Fibroblast of the aortic adventitia (primary cell): ENCODE data around the gene SDK2. TPM values are rescaled to one million over a fixed set of nuclear protein-coding genes. Genes with fewer than 3 reads are reported as not detected.
A peak's percentile ranks its signal among the peaks of the same experiment; 100 is the strongest.

ENCODE experiments used
- DNase-seq: peaks from one replicate; pipeline ENCODE4 v3.0.0-alpha.2; 2010; ENCODE audit warnings: low read depth
- H3K4me3 ChIP-seq: 2 replicates; pipeline ENCODE4 v1.5.1; 2011; ENCODE audit warnings: low read depth, mild to moderate bottlenecking, control low read depth, low read length, moderate library complexity
- CTCF ChIP-seq: IDR thresholded peaks from 2 replicates; pipeline ENCODE4 v1.5.1; 2011; ENCODE audit warnings: mild to moderate bottlenecking, low read length, control low read depth, inconsistent platforms; ENCODE audit not compliant: insufficient read depth
- total RNA-seq: library from RNA; depleted of rRNA; stranded (reverse); fragments of >200 nt; gene quantifications from 2 replicates; pipeline ENCODE4 v1.2.3, GENCODE V29; 2012; ENCODE audit warnings: low replicate concordance

Gene SDK2
- total RNA-seq, 1 donor, result not detected

- H3K4me3 ChIP-seq, result peak overlapping the region; percentile 50
- DNase-seq, result peak; percentile 90
- TF ChIP-seq CTCF, result no peak
Observed at GRCh38 chr17:73291260-73291801, 352.9 kb downstream of the SDK2 start.

DNA sequence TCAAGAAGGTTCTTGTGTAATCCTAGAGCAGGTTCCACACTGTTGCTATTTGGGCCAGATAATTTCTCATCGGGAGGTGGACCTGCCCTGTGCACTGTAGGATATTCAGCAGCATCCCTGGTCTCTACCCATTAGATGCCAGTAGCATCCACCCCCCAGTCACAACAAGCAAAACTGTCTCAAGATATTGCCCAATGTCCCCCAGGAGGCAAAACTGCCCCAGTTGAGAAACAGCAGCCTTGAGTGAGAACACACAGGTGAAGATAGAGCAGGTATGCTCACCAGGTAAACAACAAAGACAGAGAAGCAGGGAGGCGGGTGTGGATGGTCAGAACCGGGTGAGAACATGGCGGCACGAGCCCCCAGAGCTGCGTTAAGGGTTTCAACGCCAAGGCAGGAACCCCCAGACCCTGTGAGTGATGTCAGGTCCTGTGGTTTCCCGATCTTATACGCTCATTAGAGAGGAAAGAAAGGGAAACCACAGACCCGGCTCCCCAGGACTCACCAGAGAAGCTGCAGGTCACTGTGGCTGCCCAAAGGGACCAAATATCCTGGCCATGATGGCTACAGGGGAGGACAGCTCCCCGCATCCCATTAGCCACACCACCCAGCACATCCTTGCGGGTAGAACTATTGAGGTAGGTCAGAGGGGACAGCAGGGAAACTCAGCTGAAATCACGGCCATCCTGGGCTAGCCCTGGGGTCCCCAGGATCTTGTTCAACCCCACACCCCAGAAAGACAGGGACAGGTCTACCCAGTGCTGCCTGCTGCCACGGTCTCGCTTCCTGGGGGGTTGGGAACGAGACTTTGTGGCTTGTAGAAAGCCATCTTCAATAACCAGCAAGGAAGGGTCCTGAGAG, 353.6 kb downstream of the SDK2 start:
- no peak for DNase-seq
- no peak for TF ChIP-seq CTCF
- H3K4me3 ChIP-seq, result no peak overlapping the region

GRCh38 chr17:73289549-73290254, 354.5 kb downstream of the SDK2 start:
- DNase-seq, result no peak
- TF ChIP-seq CTCF, result no peak
- peak overlapping the region; percentile 37 for H3K4me3 ChIP-seq

GRCh38 chr17:73288534-73289302, 355.5 kb downstream of the SDK2 start:
- H3K4me3 ChIP-seq, result no peak overlapping the region
- TF ChIP-seq CTCF, result no peak
- no peak for DNase-seq

- DNase-seq, result peak; percentile 90
- H3K4me3 ChIP-seq, result no peak overlapping the region
- TF ChIP-seq CTCF, result no peak
Observed at GRCh38 chr17:73286863-73287296, 357.4 kb downstream of the SDK2 start.
